Hepatocyte (in vitro differentiated cells): ENCODE measurements around the gene ASTN2. TPM values are rescaled to one million over a fixed set of nuclear protein-coding genes. Genes with fewer than 3 reads are reported as not detected.

ENCODE experiments used
- DNase-seq: peaks from one replicate; pipeline ENCODE4 v3.0.0-alpha.2; 2016; ENCODE audit warnings: low spot score
- H2AFZ ChIP-seq: fragments of 200-600 bp; sonication (generic); 2 replicates; pipeline ENCODE4 v1.6.0; 2016; ENCODE audit warnings: antibody characterized with exemption, mild to moderate bottlenecking
- H3K27ac ChIP-seq: fragments of 200-600 bp; sonication (generic); 2 replicates; pipeline ENCODE4 v1.5.1; 2016; ENCODE audit warnings: mild to moderate bottlenecking
- H3K27me3 ChIP-seq: fragments of 200-600 bp; sonication (generic); 2 replicates; pipeline ENCODE4 v1.6.1; 2016
- H3K36me3 ChIP-seq: fragments of 200-600 bp; sonication (generic); replicated peaks from 2 replicates; pipeline ENCODE4 v1.5.1; 2016; ENCODE audit warnings: low read depth; ENCODE audit not compliant: insufficient read depth
- H3K4me1 ChIP-seq: fragments of 200-600 bp; sonication (generic); 2 replicates; pipeline ENCODE4 v1.5.1; 2016; ENCODE audit warnings: mild to moderate bottlenecking, moderate library complexity; ENCODE audit not compliant: insufficient read depth
- H3K4me2 ChIP-seq: fragments of 200-600 bp; sonication (generic); 2 replicates; pipeline ENCODE4 v1.6.0; 2016
- H3K4me3 ChIP-seq: fragments of 200-600 bp; sonication (generic); 2 replicates; pipeline ENCODE4 v1.5.1; 2016; ENCODE audit warnings: mild to moderate bottlenecking
- H3K79me2 ChIP-seq: fragments of 200-600 bp; sonication (generic); 2 replicates; pipeline ENCODE4 v1.6.0; 2017; ENCODE audit warnings: mild to moderate bottlenecking
- H3K9me2 ChIP-seq: fragments of 200-600 bp; sonication (generic); replicated peaks from 2 replicates; pipeline ENCODE4 v1.6.0; 2017; ENCODE audit warnings: mild to moderate bottlenecking; ENCODE audit not compliant: insufficient read depth
- H3K9me3 ChIP-seq: fragments of 200-600 bp; sonication (generic); 2 replicates; pipeline ENCODE4 v1.5.1; 2016; ENCODE audit warnings: low read depth, mild to moderate bottlenecking
- H4K20me1 ChIP-seq: fragments of 200-600 bp; sonication (generic); 2 replicates; pipeline ENCODE4 v1.6.0; 2016; ENCODE audit warnings: mild to moderate bottlenecking; ENCODE audit not compliant: insufficient read depth, poor library complexity, severe bottlenecking
- EZH2 ChIP-seq: fragments of 200-600 bp; sonication (generic); IDR thresholded peaks from 2 replicates; pipeline ENCODE4 v1.6.1; 2016; ENCODE audit warnings: antibody characterized with exemption, mild to moderate bottlenecking, borderline replicate concordance
- EZH2phosphoT487 ChIP-seq: fragments of 200-600 bp; sonication (generic); IDR thresholded peaks from one replicate; pipeline ENCODE4 v1.6.1; 2018; ENCODE audit warnings: antibody characterized with exemption, mild to moderate bottlenecking, low read depth, moderate library complexity; ENCODE audit not compliant: unreplicated experiment, severe bottlenecking
- WGBS: methylation state at CpG from one replicate; pipeline ENCODE4 v1.1.6; 2016; ENCODE audit warnings: low lambda C conversion rate; ENCODE audit errors: missing lambda C conversion rate; 5-methylcytosine and 5-hydroxymethylcytosine counted together
- polyA plus RNA-seq: library from polyadenylated mRNA; unstranded; fragments of >200 nt; fragmentation: Nextera tagmentation; extraction: Ambion mirVana; gene quantifications from 2 replicates; pipeline ENCODE4 v1.2.1, GENCODE V29; 2016
- total RNA-seq: library from RNA; depleted of rRNA; stranded (reverse); fragments of >200 nt; gene quantifications from 2 replicates; pipeline ENCODE4 v1.2.3, GENCODE V29; 2014
- TF ChIP-seq, protein P1 (sequence below): fragments of 200-600 bp; sonication (generic); IDR thresholded peaks from 2 replicates; pipeline ENCODE4 v1.5.1; 2016; ENCODE audit warnings: antibody characterized with exemption, mild to moderate bottlenecking; ENCODE audit not compliant: poor library complexity

Gene ASTN2
- total and polyA plus RNA-seq, 2 experiments from 2014 or later = 6.4 to 8.4 TPM

DNA sequence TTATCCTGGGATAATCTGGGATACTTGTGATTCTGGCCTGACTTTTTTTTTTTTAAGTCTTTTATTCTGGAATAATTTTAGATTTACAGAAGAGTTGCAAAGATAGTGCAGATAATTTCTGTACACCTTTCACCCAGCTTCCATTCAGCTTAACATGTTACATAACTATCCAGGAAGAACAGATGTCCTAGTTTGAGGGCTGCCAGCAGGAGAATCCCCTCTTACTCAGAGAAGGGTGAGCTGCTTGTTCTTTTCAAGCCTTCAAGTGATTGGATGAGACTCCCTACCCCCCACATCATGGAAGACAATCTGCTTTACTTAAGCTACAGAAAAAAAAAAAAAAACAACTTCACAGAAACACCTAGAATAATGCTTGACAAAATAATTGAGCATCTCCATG lies 473.6 kb downstream of the ASTN2 start:
- Histone ChIP-seq H3K4me3 (no peak overlapping the region), H3K4me2 (no peak overlapping the region), H3K27me3 (peaks cover 3% of the 10 kb centered on the region), H3K27ac (no peak overlapping the region), H3K36me3 (no peaks in the 10 kb centered on the region), H3K9me3 (no peaks in the 10 kb centered on the region), H2AFZ (no peak overlapping the region), H3K9me2 (no peaks in the 10 kb centered on the region), H3K79me2 (no peaks in the 10 kb centered on the region), H3K4me1 (no peaks in the 10 kb centered on the region), H4K20me1 (no peaks in the 10 kb centered on the region)
- no peak for DNase-seq
- TF ChIP-seq EZH2 = no peak
- TF ChIP-seq, protein P1, sequence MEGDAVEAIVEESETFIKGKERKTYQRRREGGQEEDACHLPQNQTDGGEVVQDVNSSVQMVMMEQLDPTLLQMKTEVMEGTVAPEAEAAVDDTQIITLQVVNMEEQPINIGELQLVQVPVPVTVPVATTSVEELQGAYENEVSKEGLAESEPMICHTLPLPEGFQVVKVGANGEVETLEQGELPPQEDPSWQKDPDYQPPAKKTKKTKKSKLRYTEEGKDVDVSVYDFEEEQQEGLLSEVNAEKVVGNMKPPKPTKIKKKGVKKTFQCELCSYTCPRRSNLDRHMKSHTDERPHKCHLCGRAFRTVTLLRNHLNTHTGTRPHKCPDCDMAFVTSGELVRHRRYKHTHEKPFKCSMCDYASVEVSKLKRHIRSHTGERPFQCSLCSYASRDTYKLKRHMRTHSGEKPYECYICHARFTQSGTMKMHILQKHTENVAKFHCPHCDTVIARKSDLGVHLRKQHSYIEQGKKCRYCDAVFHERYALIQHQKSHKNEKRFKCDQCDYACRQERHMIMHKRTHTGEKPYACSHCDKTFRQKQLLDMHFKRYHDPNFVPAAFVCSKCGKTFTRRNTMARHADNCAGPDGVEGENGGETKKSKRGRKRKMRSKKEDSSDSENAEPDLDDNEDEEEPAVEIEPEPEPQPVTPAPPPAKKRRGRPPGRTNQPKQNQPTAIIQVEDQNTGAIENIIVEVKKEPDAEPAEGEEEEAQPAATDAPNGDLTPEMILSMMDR = no peak
- no peak for TF ChIP-seq EZH2phosphoT487

DNA sequence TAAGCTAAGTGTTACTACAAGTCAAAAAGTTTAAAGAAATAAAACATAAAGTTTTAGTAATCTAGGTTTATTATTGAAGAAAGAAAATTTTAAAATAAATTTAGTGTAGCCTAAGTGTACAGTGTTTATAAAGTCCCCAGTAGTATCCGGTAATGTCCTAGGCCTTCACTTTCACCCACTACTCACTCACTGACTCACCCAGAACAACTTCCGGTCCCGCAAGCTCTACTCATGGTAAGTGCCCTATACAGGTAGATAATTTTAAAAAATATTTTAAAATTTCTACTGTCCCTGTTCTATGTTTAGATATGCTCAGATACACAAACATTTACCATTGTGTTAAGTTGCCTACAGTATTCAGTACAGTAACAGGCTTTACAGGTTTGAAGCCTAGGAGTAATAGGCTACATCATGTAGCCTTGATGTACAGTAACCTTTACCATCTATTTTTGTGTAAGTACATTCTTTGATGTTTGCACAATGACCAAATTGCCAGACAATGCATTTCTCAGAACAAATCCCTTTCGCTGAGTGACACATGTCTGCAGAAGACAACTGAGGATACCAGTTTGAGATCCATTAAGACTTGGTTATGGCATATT lies 474.1 kb downstream of the ASTN2 start:
- TF ChIP-seq EZH2phosphoT487 (no peak), EZH2 (no peak)
- TF ChIP-seq, protein P1 = no peak
- Histone ChIP-seq H3K4me1 (no peaks in the 10 kb centered on the region), H4K20me1 (no peaks in the 10 kb centered on the region), H2AFZ (no peak overlapping the region), H3K36me3 (no peaks in the 10 kb centered on the region), H3K4me3 (no peak overlapping the region), H3K9me2 (no peaks in the 10 kb centered on the region), H3K27me3 (peaks cover 2% of the 10 kb centered on the region), H3K27ac (no peak overlapping the region), H3K79me2 (no peaks in the 10 kb centered on the region), H3K4me2 (no peak overlapping the region), H3K9me3 (no peaks in the 10 kb centered on the region)
- DNase-seq = no peak
- 91% methylated on average over 4 of the region's 4 CpGs for WGBS

DNA sequence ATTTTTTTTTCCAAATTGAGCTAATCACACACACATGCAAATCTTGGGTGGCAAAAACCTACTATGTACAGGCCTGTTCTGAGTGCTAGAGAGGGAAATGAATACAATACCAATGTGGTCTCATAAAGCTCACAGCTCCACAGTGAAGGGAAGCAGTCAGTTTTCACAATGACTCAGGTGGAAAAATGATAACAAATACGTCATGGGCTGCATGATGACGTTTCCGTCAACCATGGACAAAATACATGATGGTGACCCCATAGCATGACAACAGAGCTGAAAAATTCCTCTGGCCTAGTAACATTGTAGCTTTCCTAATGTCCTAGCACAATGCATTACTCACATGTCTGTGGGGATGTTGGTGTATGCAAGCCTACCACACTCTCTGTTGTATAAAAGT lies 475.2 kb downstream of the ASTN2 start:
- no peak overlapping the region for H3K27ac ChIP-seq
- no peaks in the 10 kb centered on the region for H3K9me2 ChIP-seq
- H3K27me3 ChIP-seq = no peaks in the 10 kb centered on the region
- no peaks in the 10 kb centered on the region for H4K20me1 ChIP-seq
- H3K9me3 ChIP-seq = no peaks in the 10 kb centered on the region
- no peaks in the 10 kb centered on the region for H3K79me2 ChIP-seq
- H3K4me1 ChIP-seq = no peaks in the 10 kb centered on the region
- 92% methylated on average over 3 of the region's 3 CpGs for WGBS
- TF ChIP-seq, protein P1 = no peak
- TF ChIP-seq EZH2 = no peak
- no peak for TF ChIP-seq EZH2phosphoT487
- no peak for DNase-seq
- H2AFZ ChIP-seq = no peak overlapping the region
- H3K4me3 ChIP-seq = no peak overlapping the region
- H3K4me2 ChIP-seq = no peak overlapping the region
- H3K36me3 ChIP-seq = no peaks in the 10 kb centered on the region
